RWPE2 (cell line): ENCODE results near the gene GALNT18.
"Not testable (repeated sequence)": the region's sequence is repeated elsewhere in the genome, so short reads cannot be mapped to it uniquely, and the experiment has no call there.

Source experiments
- ATAC-seq: fragments of 200-7000 bp; cut with Tn5 transposase; 3 replicates; pipeline ENCODE4 v1.9.1; 2021; ENCODE audit warnings: low read depth
- DNase-seq: peaks from one replicate; pipeline ENCODE4 v3.0.0-alpha.2; 2020; ENCODE audit warnings: low spot score
- H3K27ac ChIP-seq: fragments of 450-650 bp; 2 replicates; pipeline ENCODE4 v1.5.1; 2017; ENCODE audit warnings: mild to moderate bottlenecking; ENCODE audit not compliant: poor library complexity, severe bottlenecking
- H3K27me3 ChIP-seq: fragments of 250-450 bp; sonication (Bioruptor Pico); 2 replicates; pipeline ENCODE4 v1.5.1; 2021; ENCODE audit warnings: mild to moderate bottlenecking, moderate library complexity; ENCODE audit not compliant: insufficient read depth, poor library complexity, severe bottlenecking
- H3K36me3 ChIP-seq: fragments of 250-450 bp; sonication (Bioruptor Pico); 2 replicates; pipeline ENCODE4 v1.5.1; 2020; ENCODE audit warnings: low read depth, mild to moderate bottlenecking, moderate library complexity
- H3K4me1 ChIP-seq: fragments of 250-450 bp; sonication (Bioruptor Pico); 2 replicates; pipeline ENCODE4 v1.5.1; 2021; ENCODE audit warnings: mild to moderate bottlenecking, moderate library complexity; ENCODE audit not compliant: insufficient read depth, poor library complexity, severe bottlenecking
- H3K4me3 ChIP-seq: fragments of 250-450 bp; sonication (Bioruptor Pico); 2 replicates; pipeline ENCODE4 v1.5.1; 2021; ENCODE audit warnings: mild to moderate bottlenecking, moderate library complexity; ENCODE audit not compliant: severe bottlenecking
- H3K9me3 ChIP-seq: fragments of 250-450 bp; sonication (Bioruptor Pico); 2 replicates; pipeline ENCODE4 v1.5.1; 2021; ENCODE audit warnings: mild to moderate bottlenecking, moderate library complexity; ENCODE audit not compliant: severe bottlenecking
- TF ChIP-seq, protein P1 (sequence below): fragments of 450-650 bp; IDR thresholded peaks from one replicate; pipeline ENCODE4 v1.5.1; 2017; ENCODE audit warnings: mild to moderate bottlenecking, moderate library complexity; ENCODE audit not compliant: poor library complexity, severe bottlenecking

GALNT18 gene

DNA sequence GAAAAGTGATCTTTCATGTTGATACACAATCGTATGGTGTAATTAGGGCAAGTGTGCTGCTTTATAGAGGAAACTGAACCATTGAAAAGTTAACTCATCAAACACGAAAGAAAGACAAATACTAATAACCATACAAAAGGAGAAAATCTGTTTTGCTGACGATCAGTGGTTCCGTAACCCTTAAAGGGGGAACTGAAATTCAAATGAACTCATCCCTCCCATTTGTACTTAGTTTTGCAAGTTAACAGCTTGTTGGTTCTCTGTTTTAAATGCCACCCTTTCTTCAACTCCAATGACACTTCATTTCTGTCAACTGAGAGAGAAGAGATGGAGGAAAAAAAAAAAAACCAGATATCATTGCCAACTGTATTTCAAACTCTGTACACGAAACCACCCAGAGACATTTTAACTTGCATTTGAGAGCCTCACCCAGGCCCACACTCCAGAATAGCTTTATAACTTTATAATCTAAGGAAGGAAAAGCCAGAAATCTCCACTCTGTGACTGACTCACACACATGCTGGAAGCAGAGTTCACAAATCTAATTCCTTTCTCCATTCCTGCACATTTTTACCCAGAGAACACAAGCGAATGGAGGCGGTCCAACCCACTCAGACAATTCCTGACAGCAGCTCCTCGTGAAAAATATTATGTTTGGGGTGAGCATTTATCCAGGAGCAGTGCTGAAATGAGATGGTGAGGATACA, 251.4 kb downstream of the GALNT18 start:
- DNase-seq, result no peak

DNA sequence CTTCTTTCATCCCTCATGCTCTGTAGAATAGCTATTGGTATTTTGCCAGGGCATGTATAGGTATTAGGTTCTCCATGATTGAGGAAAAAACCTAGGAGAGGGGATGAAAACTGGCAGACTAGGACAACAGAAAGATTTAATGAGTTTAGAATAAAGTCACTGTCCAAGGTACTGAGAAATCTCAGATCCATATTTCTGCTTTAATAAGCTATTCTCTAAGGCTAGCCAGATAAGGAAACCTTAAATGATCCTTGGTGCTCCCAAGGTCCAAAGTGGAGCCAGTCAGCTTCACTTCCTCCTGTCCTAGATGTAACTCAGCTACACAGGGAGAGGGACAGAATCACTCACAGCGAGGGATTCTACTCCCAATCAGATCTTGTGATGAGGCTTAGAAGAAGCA, 255.0 kb downstream of the GALNT18 start:
- ATAC-seq (no peak), DNase-seq (no peak)
- H3K4me1 ChIP-seq, result no peaks in the 10 kb centered on the region
- no peak overlapping the region for H3K4me3 ChIP-seq
- no peak overlapping the region for H3K27ac ChIP-seq
- no peaks in the 10 kb centered on the region for H3K36me3 ChIP-seq
- TF ChIP-seq, protein P1, sequence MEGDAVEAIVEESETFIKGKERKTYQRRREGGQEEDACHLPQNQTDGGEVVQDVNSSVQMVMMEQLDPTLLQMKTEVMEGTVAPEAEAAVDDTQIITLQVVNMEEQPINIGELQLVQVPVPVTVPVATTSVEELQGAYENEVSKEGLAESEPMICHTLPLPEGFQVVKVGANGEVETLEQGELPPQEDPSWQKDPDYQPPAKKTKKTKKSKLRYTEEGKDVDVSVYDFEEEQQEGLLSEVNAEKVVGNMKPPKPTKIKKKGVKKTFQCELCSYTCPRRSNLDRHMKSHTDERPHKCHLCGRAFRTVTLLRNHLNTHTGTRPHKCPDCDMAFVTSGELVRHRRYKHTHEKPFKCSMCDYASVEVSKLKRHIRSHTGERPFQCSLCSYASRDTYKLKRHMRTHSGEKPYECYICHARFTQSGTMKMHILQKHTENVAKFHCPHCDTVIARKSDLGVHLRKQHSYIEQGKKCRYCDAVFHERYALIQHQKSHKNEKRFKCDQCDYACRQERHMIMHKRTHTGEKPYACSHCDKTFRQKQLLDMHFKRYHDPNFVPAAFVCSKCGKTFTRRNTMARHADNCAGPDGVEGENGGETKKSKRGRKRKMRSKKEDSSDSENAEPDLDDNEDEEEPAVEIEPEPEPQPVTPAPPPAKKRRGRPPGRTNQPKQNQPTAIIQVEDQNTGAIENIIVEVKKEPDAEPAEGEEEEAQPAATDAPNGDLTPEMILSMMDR, result no peak
- no peaks in the 10 kb centered on the region for H3K9me3 ChIP-seq
- H3K27me3 ChIP-seq, result no peaks in the 10 kb centered on the region

More for the DNA sequence above, 251.4 kb downstream of the GALNT18 start:
- no peaks in the 10 kb centered on the region for H3K27me3 ChIP-seq
- TF ChIP-seq, protein P1, result no peak
- H3K36me3 ChIP-seq, result no peaks in the 10 kb centered on the region
- no peak overlapping the region for H3K4me3 ChIP-seq
- no peaks in the 10 kb centered on the region for H3K9me3 ChIP-seq
- no peak for ATAC-seq
- H3K27ac ChIP-seq, result no peak overlapping the region
- H3K4me1 ChIP-seq, result no peaks in the 10 kb centered on the region

DNA sequence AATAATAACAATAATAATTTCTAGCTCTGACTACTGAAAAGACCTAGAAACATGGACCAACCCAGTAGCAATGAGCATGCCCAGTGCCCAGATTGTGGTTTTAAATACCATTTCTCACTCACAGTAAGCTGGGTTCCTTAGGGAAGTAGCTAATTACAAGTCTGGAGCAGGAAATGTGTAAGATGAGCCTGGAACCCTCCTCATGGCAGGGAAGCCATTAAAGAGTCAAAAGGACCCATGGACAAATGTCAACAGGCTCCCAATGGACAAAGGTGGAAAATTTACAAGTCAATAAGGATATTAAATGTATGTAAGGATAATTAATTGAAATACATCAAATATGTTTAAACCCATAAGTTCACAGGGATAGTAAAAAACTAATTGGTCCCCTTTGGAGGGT, 258.1 kb downstream of the GALNT18 start:
- Histone ChIP-seq H3K4me3 (no peak overlapping the region), H3K27me3 (no peaks in the 10 kb centered on the region), H3K27ac (no peak overlapping the region), H3K9me3 (no peaks in the 10 kb centered on the region), H3K4me1 (no peaks in the 10 kb centered on the region), H3K36me3 (no peaks in the 10 kb centered on the region)
- no peak for DNase-seq
- TF ChIP-seq, protein P1, result no peak
- no peak for ATAC-seq

DNA sequence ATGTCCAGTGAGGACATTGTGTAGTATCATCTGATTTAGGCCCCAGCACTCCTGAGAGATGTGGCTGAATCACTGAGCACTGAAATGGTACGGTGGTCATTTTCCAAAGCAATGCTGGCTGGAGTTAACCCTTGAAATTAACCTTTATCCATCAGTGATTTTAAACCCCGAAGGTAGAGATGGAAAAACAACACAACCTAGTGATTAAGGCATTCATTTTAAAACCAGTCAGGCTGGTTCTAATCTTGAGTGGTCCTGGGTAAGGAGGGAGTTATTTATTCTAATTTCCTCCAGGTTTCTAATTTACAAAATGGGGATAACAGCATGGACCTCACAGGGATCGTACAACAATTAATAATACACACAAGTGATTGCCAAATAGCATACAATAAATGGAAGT, 262.2 kb downstream of the GALNT18 start:
- no peaks in the 10 kb centered on the region for H3K9me3 ChIP-seq
- no peak for ATAC-seq
- DNase-seq, result no peak
- no peak overlapping the region for H3K27ac ChIP-seq
- no peaks in the 10 kb centered on the region for H3K4me1 ChIP-seq
- H3K36me3 ChIP-seq, result no peaks in the 10 kb centered on the region
- no peak overlapping the region for H3K4me3 ChIP-seq
- TF ChIP-seq, protein P1, result no peak
- H3K27me3 ChIP-seq, result no peaks in the 10 kb centered on the region

DNA sequence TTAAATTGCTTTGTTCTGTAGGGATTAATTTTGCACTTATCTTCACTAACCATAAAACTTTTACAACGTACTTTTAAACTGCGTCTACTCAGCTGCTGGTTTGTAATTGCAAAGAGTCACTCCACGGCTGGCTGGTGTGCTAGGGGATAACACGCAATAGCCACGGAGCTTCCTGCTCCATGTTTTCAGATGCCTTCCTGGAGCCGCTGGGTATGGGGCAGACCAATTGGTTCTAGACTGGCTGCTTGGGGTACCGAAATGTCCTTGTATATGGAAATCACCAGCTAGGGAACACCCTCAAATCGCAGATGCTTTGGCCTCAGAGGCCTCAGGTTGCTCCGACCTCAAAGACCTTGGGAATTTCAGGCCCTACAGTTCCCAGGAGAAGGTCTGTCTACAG, 265.0 kb downstream of the GALNT18 start:
- no peaks in the 10 kb centered on the region for H3K4me1 ChIP-seq
- H3K9me3 ChIP-seq, result no peaks in the 10 kb centered on the region
- H3K4me3 ChIP-seq, result no peak overlapping the region
- H3K36me3 ChIP-seq, result no peaks in the 10 kb centered on the region
- ATAC-seq, result no peak
- no peak for DNase-seq
- TF ChIP-seq, protein P1, result no peak
- no peaks in the 10 kb centered on the region for H3K27me3 ChIP-seq
- no peak overlapping the region for H3K27ac ChIP-seq

DNA sequence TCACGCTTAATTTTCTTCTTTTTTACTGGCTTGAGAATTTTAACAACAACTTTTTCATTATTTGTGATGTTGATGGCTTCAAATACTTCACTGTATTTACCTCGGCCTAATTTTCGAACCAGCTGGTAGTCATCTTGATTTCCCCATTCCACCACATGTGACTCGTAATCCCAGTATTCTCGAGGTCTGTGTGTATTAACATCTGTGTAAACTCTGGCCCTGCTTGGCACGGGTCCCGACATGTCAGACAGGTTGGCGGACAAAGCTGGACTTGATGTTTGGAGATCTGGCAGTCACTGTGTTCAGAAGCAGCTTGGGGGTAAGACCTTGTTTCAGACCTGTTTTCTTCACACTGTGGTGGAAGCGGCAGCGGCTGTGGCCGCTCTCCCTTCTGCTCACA, 268.9 kb downstream of the GALNT18 start, which contains the start of gene CSNK2A3:
Gene CSNK2A3, minus strand, starts transcription at position 373 of the 400 bp plus-strand sequence. Its CDS starts 131 bp downstream, at position 242.
- H3K27ac ChIP-seq, DNase-seq, H3K9me3 ChIP-seq, H3K36me3 ChIP-seq, H3K27me3 ChIP-seq, H3K4me3 ChIP-seq: not testable (repeated sequence)
- peak; percentile 48; the same call in 2 of the 3 replicates for ATAC-seq
- peaks cover 11% of the 10 kb centered on the region for H3K4me1 ChIP-seq

DNA sequence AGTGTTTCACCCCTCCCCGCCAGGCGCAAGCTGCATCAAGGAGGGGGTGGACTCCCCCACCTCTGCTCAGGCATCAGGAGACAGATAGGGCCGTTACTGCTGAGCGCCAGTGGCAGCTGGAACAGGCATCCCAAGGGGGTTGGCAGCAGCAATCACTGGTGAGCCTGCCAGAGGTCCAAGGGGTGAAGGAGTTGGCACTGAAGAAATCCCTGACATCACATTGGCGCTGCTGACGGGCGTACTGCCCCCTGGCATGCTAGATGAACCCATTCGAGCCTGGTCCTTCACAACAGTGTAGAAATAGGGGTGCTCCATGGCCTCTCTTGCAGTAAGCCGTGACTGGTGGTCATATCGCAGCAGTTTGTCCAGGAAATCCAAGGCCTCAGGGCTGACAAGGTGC, 270.0 kb downstream of the GALNT18 start:
- not testable (repeated sequence) for H3K4me3 ChIP-seq, DNase-seq, H3K27me3 ChIP-seq, H3K27ac ChIP-seq, H3K9me3 ChIP-seq, H3K36me3 ChIP-seq, ATAC-seq
- H3K4me1 ChIP-seq, result peaks cover 11% of the 10 kb centered on the region
